Ishikawa (cell line): ENCODE results near the gene SLCO4A1.

Experiments
- EGR1 ChIP-seq: IDR thresholded peaks from 2 replicates; pipeline ENCODE4 v1.6.1; 2012
- EP300 ChIP-seq: IDR thresholded peaks from 2 replicates; pipeline ENCODE4 v1.6.1; 2012; ENCODE audit warnings: borderline replicate concordance
- MAX ChIP-seq: IDR thresholded peaks from 2 replicates; pipeline ENCODE4 v1.6.1; 2012
- NFIC ChIP-seq: IDR thresholded peaks from 2 replicates; pipeline ENCODE4 v1.6.1; 2012
- REST ChIP-seq: IDR thresholded peaks from 2 replicates; pipeline ENCODE4 v1.6.1; 2012; ENCODE audit warnings: low read depth, mild to moderate bottlenecking
- TAF1 ChIP-seq: IDR thresholded peaks from 2 replicates; pipeline ENCODE4 v1.6.1; 2012; ENCODE audit warnings: low read depth, mild to moderate bottlenecking
- TCF12 ChIP-seq: IDR thresholded peaks from 2 replicates; pipeline ENCODE4 v1.6.1; 2012; ENCODE audit warnings: low read depth
- YY1 ChIP-seq: IDR thresholded peaks from 2 replicates; pipeline ENCODE4 v1.6.1; 2012; ENCODE audit warnings: low read depth
- ZBTB7A ChIP-seq: IDR thresholded peaks from 2 replicates; pipeline ENCODE4 v1.6.1; 2012; ENCODE audit warnings: low read depth

GRCh38 chr20:62688083-62688482 lies 45.8 kb downstream of the SLCO4A1 start:
- TF ChIP-seq TCF12: no peak
- TF ChIP-seq REST: no peak
- TF ChIP-seq NFIC: no peak
- TF ChIP-seq ZBTB7A: no peak
- no peak for TF ChIP-seq EP300
- TF ChIP-seq TAF1: no peak
- TF ChIP-seq MAX: no peak
- TF ChIP-seq EGR1: no peak
- no peak for TF ChIP-seq YY1
